ENCODE data around the gene LRRC72.
"Not testable (repeated sequence)": the region's sequence is repeated elsewhere in the genome, so short reads cannot be mapped to it uniquely, and the experiment has no call there.

The LRRC72 gene

DNA sequence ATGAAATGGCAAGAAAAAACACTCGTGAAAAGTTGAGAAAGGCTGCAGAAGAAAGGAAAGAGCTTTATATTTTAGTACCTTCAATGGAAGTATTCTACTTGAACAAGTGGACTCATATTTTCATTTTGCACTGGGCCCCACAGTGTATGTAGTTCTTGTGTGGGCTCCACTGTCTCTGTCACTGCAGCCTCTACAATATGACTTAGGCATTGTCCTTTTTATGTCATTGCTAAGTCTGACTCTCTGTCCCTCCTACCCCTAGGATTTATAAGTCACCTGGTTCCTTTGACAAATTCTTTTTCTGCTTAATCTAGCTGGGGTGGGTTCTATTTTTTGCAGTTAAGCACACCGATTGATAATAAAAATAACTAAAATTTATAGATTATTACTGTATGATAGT, 33.4 kb upstream of the LRRC72 start:
- DNase-seq (ENCODE audit: low read depth): no peak
- H3K4me3 ChIP-seq (ENCODE audit: control insufficient read depth, low read depth, low read length): no peak overlapping the region
- TF ChIP-seq, protein P1, sequence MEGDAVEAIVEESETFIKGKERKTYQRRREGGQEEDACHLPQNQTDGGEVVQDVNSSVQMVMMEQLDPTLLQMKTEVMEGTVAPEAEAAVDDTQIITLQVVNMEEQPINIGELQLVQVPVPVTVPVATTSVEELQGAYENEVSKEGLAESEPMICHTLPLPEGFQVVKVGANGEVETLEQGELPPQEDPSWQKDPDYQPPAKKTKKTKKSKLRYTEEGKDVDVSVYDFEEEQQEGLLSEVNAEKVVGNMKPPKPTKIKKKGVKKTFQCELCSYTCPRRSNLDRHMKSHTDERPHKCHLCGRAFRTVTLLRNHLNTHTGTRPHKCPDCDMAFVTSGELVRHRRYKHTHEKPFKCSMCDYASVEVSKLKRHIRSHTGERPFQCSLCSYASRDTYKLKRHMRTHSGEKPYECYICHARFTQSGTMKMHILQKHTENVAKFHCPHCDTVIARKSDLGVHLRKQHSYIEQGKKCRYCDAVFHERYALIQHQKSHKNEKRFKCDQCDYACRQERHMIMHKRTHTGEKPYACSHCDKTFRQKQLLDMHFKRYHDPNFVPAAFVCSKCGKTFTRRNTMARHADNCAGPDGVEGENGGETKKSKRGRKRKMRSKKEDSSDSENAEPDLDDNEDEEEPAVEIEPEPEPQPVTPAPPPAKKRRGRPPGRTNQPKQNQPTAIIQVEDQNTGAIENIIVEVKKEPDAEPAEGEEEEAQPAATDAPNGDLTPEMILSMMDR (conservative IDR thresholded peaks at IDR 0.05; ENCODE audit: control insufficient read depth, insufficient read depth, low read depth, low read length): no peak

DNA sequence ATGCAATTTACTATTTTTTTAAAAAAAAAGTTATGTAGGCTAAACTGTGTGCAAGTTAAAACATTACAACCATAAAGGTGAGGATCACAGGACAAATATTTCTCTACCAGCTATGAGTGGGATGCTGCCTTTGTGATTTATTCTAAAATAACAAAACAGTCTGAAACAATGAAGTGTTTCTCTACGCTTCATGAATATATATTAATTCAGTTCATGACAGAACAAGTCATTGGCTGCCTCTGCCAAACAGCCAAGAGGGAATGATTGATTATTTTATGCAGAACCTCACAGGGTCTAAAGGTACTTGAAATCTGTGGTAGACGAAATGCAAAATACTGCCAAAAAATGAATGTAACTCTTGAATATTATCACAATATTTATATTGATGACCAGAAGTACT, 32.1 kb upstream of the LRRC72 start:
- TF ChIP-seq, protein P1 (conservative IDR thresholded peaks at IDR 0.05; ENCODE audit: control insufficient read depth, insufficient read depth, low read depth, low read length): no peak
- no peak for DNase-seq (ENCODE audit: low read depth)
- H3K4me3 ChIP-seq (ENCODE audit: control insufficient read depth, low read depth, low read length): no peak overlapping the region

DNA sequence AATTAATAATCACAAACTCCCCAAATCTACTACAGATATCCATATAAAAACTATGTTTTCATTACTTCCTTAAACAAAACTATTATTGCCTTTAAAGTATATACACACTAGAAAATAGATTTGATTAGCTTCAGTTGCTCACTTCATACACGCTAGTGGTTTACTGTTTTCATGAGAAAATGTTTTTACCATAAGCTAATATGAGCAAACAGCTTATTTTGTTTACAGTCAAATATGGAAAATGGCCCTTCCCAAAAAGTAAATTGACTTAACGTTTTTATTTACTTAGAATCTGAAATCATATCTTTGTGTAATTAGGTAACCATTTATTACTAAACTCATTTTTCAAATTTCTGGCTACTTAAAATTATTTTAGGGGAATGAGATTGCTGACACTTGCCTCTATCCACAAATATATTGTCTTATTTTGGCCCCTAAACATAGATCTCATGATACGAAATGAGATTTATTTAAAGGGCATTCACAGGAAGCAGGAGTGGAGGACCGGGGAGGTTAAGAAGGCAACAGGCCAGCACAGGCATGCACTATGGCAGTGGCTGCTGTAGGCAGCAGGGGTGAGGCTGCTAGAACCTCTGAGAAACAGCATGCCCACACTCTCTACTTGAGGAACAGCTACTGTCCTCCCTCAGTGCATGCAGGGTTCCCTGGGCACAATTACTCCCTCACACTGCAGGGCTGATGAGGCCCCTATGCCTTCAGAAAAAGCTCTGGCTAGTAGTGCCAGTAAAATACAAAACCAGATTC, 31.5 kb upstream of the LRRC72 start:
- no peak overlapping the region for H3K4me3 ChIP-seq (ENCODE audit: control insufficient read depth, low read depth, low read length)
- no peak for DNase-seq (ENCODE audit: low read depth)
- TF ChIP-seq, protein P1 (conservative IDR thresholded peaks at IDR 0.05; ENCODE audit: control insufficient read depth, insufficient read depth, low read depth, low read length): no peak

DNA sequence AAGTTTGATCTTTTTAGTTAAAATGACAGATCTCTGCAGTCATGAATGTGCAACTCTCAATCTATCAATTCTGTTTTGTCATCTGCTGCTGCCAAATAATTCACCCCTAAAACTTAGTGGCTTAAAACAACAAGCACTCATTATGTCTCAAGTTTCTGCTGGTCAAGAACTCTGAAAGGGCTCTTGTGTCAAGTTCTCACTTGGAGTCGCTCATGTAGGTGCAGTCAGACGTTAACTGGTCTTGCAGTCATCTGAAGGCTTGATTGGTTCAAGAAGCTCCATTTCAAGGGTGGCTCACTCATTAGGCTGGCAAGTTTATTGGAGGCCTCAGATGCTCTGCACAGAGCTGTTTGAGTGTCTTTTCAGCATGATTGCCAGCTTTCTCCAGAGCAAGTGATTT, 28.5 kb upstream of the LRRC72 start:
- H3K4me3 ChIP-seq (ENCODE audit: control insufficient read depth, low read depth, low read length): no peak overlapping the region
- DNase-seq (ENCODE audit: low read depth): no peak
- TF ChIP-seq, protein P1 (conservative IDR thresholded peaks at IDR 0.05; ENCODE audit: control insufficient read depth, insufficient read depth, low read depth, low read length): no peak

DNA sequence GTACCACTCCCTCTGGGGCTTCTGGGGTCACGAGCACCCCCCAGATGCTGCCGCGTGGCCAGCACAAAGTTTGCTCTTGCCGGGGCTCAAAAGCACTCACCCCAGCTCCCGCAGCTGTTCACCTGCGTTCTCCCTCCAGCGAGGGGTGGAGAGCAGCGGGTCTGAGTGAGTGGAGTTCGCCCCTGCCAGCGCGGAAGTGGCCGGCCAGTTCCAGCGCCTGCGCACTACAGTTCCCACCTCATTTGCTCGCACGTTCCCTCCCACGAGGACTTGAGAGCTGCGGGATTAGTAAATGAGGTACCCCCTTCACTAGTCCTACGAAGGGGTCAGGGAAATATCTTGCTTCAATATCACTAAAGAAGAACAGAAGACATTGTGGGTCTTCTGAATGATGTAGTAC, 24.3 kb upstream of the LRRC72 start:
- DNase-seq (ENCODE audit: low read depth): no peak
- TF ChIP-seq, protein P1 (conservative IDR thresholded peaks at IDR 0.05; ENCODE audit: control insufficient read depth, insufficient read depth, low read depth, low read length): no peak
- no peak overlapping the region for H3K4me3 ChIP-seq (ENCODE audit: control insufficient read depth, low read depth, low read length)

DNA sequence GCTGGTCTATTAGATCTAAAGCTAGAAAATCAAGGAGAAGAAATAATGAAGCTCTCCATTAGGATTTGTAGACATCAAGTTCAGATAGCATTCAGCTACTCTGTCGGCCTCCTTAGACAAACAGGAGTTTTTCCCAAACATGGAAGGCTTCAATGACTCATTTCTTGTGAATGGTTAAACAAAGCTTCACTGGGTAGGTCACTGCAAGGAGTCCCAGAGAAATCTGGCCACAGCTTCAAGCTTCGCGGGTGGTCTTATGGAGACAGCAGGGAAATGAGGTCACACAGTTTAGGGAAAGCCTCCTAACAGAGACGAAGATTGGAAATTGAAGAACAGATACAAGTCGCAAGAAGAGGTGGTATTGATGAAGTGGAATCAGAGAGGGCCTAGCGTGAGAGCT, 22.6 kb upstream of the LRRC72 start:
- TF ChIP-seq, protein P1 (conservative IDR thresholded peaks at IDR 0.05; ENCODE audit: control insufficient read depth, insufficient read depth, low read depth, low read length): no peak
- DNase-seq (ENCODE audit: low read depth): peak; percentile 15
- no peak overlapping the region for H3K4me3 ChIP-seq (ENCODE audit: control insufficient read depth, low read depth, low read length)

DNA sequence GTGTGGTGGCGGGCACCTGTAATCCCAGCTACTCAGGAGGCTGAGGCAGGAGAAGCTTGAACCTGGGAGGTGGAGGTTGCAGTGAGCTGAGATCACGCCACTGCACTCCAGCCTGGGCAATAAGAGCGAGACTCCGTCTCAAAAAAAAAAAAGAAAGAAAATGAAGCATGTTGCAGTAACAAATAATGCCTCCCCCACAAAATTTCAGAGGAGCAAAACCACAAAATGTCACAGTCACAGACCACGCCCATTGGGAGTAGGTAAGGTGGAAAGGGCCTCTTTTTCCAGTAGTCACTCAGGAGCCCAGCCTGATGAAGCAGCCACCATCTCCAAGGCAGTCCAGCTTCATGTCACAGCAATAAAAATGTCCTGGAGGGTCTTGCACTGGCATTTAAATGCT, 20.2 kb upstream of the LRRC72 start:
- not testable (repeated sequence) for DNase-seq (ENCODE audit: low read depth); H3K4me3 ChIP-seq (ENCODE audit: control insufficient read depth, low read depth, low read length)
